ENCODE data around the gene WDR18. TPM values are rescaled to one million over a fixed set of nuclear protein-coding genes. Genes with fewer than 3 reads are reported as not detected.
A peak's percentile ranks its signal among the peaks of the same experiment; 100 is the strongest.

The WDR18 gene
- total RNA-seq, 4 donors from 2014 or later = 15.2 to 73.5 (median 46.8) TPM

DNA sequence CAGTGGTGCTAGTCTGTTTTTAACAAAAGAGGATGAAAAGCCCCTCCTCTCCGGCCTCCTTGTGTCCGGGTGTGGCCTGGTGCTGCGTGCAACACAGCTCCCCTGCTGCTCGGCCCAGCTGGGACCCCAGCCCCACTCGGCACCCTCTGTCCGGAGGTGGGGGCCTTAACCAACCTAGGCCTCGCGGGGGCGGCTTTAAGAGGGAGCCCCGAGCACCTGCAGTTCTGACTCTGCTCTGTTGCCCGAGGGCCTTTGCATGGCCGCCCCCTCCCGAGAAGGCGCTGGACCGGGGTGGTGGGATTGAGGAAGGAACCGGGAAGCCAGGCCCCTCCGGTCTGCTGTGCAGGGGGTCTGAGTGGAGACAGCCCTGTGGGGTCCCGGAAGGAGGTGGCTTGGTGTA, 10.4 kb downstream of the WDR18 start:
- H3K27ac ChIP-seq = peak overlapping the region in 2 of 3 donors; percentile 73 to 83
- no peaks in the 10 kb centered on the region for H3K9me3 ChIP-seq
- H3K4me3 ChIP-seq (replicated peaks in 1 of 3) = no peak overlapping the region
- DNase-seq = no peak
- H3K36me3 ChIP-seq = peaks cover 15 to 19% of the 10 kb centered on the region in 2 donors
- WGBS, 2 donors = 92 to 93% methylated on average over 17 to 18 of the region's 18 CpGs
- peaks cover 19 to 26% of the 10 kb centered on the region in 2 donors for H3K4me1 ChIP-seq
- intact Hi-C loops (cut with DNase I) = no loop called here
- TF ChIP-seq CTCF (IDR thresholded peaks at IDR 0.05) (no peak), POLR2A (IDR thresholded peaks at IDR 0.05) (no peak)
- no peaks in the 10 kb centered on the region for H3K27me3 ChIP-seq

GRCh38 chr19:995051-995827, 11.1 kb downstream of the WDR18 start:
- WGBS, 2 donors = 27 to 42% methylated on average over 6 to 13 of the region's 26 CpGs
- intact Hi-C loops (cut with DNase I) = no loop called here
- TF ChIP-seq CTCF (IDR thresholded peaks at IDR 0.05) (no peak), POLR2A (IDR thresholded peaks at IDR 0.05) (no peak)

DNA sequence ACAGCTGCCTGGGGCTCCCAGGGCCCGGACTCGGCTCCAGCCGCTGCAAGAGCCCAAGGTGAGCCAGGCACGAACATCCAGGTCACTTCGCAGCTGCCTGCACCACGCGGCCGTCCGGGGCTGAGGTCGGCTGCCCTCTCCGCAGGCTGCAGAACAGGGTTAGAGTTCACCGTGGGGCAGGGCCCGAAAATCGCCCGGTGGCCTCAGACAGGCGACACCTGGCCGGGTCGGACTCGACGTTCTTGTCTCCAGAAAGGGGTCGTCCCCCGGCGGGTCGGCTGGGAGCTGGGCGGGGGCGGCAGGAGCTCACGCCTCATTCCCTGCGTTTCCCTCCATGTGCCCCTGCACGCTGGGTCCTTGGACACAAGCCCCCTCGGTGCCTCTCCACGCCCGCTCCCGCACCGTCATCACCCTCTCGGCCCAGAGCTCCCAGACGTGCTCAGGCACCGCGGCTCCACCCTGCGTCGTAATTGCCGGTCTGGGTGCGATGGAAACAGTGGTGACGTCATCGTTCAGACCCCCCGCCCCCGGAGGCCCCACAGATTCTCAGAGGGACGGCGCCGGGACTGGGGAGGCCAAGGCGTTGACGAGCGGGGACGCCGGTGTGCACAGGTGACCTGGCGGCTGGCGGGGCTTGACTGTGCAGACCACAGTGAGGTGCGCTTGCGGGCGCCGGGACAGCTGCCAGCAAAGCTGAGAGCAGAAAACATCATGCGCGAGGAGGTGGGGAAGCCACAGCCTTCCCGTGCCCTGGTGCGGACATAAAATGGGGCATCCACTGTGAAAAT, 12.1 kb downstream of the WDR18 start:
- 1 to 9% methylated on average over 11 to 57 of the region's 64 CpGs for WGBS, 2 donors
- peak; percentile 70 for DNase-seq
- intact Hi-C loops (cut with DNase I) = no loop called here
- H3K36me3 ChIP-seq = peaks cover 5 to 10% of the 10 kb centered on the region in 2 donors
- no peaks in the 10 kb centered on the region for H3K27me3 ChIP-seq
- H3K27ac ChIP-seq = peak overlapping the region in 1 of 3 donors; percentile 73
- no peak overlapping the region for H3K4me3 ChIP-seq (replicated peaks in 1 of 3)
- H3K4me1 ChIP-seq = peaks cover 19 to 36% of the 10 kb centered on the region in 2 donors
- H3K9me3 ChIP-seq = no peaks in the 10 kb centered on the region
- TF ChIP-seq POLR2A (IDR thresholded peaks at IDR 0.05) = no peak
- no peak for TF ChIP-seq CTCF (IDR thresholded peaks at IDR 0.05)

More at GRCh38 chr19:995051-995827, 11.1 kb downstream of the WDR18 start:
- H3K27ac ChIP-seq = peak overlapping the region; percentile 14 to 83 (median 73)
- DNase-seq = peak; percentile 88 to 92
- no peaks in the 10 kb centered on the region for H3K9me3 ChIP-seq
- peaks cover 10 to 17% of the 10 kb centered on the region in 2 donors for H3K36me3 ChIP-seq
- no peak overlapping the region for H3K4me3 ChIP-seq (replicated peaks in 1 of 3)
- H3K27me3 ChIP-seq = no peaks in the 10 kb centered on the region
- peaks cover 19 to 29% of the 10 kb centered on the region in 2 donors for H3K4me1 ChIP-seq

- no peak overlapping the region for H3K4me3 ChIP-seq (replicated peaks in 1 of 3)
- no peaks in the 10 kb centered on the region for H3K9me3 ChIP-seq
- H3K27ac ChIP-seq = no peak overlapping the region
- intact Hi-C loops (cut with DNase I) = no loop called here
- TF ChIP-seq POLR2A (IDR thresholded peaks at IDR 0.05) = no peak
- TF ChIP-seq CTCF (IDR thresholded peaks at IDR 0.05) = no peak
- peaks cover 19 to 39% of the 10 kb centered on the region in 2 donors for H3K4me1 ChIP-seq
- H3K36me3 ChIP-seq = peaks cover 0 to 1% of the 10 kb centered on the region in 2 donors
- H3K27me3 ChIP-seq = no peaks in the 10 kb centered on the region
- 22 to 55% methylated on average over 6 of the region's 6 CpGs for WGBS, 2 donors
- no peak for DNase-seq
These were observed 13.9 kb downstream of the WDR18 start for GRCh38 chr19:998064-998463.

DNA sequence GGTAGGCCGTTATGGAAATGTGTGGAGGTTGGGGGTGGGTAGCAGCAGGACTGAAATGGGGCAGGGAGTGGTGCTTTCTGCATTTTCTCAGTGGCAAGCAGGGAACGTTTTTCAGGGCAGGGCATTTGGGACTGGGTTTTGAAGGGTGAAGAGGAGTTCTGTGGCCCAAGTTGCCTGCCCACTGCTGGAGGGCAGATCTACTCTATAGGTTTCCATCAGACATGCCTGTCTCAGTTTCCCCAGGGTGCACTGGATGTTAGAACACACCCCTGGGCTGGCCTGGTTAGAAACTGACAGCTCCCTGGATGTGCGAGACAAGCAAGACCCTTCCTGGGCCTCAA, 15.2 kb downstream of the WDR18 start:
- TF ChIP-seq POLR2A (IDR thresholded peaks at IDR 0.05) (no peak), CTCF (IDR thresholded peaks at IDR 0.05) (no peak)
- no peak overlapping the region for H3K27ac ChIP-seq
- no peaks in the 10 kb centered on the region for H3K9me3 ChIP-seq
- 60 to 83% methylated on average over 3 of the region's 3 CpGs for WGBS, 2 donors
- peaks cover 19 to 37% of the 10 kb centered on the region in 2 donors for H3K4me1 ChIP-seq
- H3K36me3 ChIP-seq = no peaks in the 10 kb centered on the region
- H3K4me3 ChIP-seq (replicated peaks in 1 of 3) = no peak overlapping the region
- DNase-seq = no peak
- intact Hi-C loops (cut with DNase I) = no loop called here
- no peaks in the 10 kb centered on the region for H3K27me3 ChIP-seq

Measured in thyroid gland (tissue), 4 donors.